ENCODE data around the gene OR13A1.

DNA sequence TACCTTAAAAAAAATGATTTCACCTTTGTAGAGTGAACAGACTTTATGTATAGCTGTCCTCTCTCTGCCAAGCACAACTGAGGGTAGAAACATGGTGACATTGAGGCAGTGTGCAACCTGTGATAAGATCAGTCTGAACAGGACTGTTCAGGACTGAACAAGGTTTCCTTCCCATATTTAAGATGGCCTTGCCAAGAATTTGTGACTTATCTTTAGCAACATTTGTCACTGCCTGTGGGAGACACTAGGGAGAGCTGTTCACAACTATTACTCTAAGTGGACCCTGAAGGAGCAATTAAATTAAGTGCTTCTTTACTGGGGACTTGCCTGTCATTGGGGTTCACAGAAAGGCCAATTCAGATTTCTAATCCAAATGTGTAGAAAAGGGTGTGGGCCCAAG lies 6.7 kb downstream of the OR13A1 start:
- TF ChIP-seq, protein P1, sequence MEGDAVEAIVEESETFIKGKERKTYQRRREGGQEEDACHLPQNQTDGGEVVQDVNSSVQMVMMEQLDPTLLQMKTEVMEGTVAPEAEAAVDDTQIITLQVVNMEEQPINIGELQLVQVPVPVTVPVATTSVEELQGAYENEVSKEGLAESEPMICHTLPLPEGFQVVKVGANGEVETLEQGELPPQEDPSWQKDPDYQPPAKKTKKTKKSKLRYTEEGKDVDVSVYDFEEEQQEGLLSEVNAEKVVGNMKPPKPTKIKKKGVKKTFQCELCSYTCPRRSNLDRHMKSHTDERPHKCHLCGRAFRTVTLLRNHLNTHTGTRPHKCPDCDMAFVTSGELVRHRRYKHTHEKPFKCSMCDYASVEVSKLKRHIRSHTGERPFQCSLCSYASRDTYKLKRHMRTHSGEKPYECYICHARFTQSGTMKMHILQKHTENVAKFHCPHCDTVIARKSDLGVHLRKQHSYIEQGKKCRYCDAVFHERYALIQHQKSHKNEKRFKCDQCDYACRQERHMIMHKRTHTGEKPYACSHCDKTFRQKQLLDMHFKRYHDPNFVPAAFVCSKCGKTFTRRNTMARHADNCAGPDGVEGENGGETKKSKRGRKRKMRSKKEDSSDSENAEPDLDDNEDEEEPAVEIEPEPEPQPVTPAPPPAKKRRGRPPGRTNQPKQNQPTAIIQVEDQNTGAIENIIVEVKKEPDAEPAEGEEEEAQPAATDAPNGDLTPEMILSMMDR (IDR thresholded peaks at IDR 0.05; ENCODE audit: insufficient read depth, low read length), result peak; percentile 23
- TF ChIP-seq, protein P2, sequence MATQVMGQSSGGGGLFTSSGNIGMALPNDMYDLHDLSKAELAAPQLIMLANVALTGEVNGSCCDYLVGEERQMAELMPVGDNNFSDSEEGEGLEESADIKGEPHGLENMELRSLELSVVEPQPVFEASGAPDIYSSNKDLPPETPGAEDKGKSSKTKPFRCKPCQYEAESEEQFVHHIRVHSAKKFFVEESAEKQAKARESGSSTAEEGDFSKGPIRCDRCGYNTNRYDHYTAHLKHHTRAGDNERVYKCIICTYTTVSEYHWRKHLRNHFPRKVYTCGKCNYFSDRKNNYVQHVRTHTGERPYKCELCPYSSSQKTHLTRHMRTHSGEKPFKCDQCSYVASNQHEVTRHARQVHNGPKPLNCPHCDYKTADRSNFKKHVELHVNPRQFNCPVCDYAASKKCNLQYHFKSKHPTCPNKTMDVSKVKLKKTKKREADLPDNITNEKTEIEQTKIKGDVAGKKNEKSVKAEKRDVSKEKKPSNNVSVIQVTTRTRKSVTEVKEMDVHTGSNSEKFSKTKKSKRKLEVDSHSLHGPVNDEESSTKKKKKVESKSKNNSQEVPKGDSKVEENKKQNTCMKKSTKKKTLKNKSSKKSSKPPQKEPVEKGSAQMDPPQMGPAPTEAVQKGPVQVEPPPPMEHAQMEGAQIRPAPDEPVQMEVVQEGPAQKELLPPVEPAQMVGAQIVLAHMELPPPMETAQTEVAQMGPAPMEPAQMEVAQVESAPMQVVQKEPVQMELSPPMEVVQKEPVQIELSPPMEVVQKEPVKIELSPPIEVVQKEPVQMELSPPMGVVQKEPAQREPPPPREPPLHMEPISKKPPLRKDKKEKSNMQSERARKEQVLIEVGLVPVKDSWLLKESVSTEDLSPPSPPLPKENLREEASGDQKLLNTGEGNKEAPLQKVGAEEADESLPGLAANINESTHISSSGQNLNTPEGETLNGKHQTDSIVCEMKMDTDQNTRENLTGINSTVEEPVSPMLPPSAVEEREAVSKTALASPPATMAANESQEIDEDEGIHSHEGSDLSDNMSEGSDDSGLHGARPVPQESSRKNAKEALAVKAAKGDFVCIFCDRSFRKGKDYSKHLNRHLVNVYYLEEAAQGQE (IDR thresholded peaks at IDR 0.05; ENCODE audit: insufficient replicate concordance, low read depth), result no peak
- no peak for TF ChIP-seq POLR2AphosphoS5 (IDR thresholded peaks at IDR 0.05; ENCODE audit: low read depth)
- no peak for TF ChIP-seq GABPA (IDR thresholded peaks at IDR 0.05; ENCODE audit: low read depth)

All from HL-60 (cell line).